CD8-positive, alpha-beta memory T cell (primary cell): ENCODE data around the gene CDC42EP2. TPM values are rescaled to one million over a fixed set of nuclear protein-coding genes. Genes with fewer than 3 reads are reported as not detected.
A peak's percentile ranks its signal among the peaks of the same experiment; 100 is the strongest.
"Not testable (repeated sequence)": the region's sequence is repeated elsewhere in the genome, so short reads cannot be mapped to it uniquely, and the experiment has no call there.

ENCODE experiments used
- CTCF ChIA-PET: fragments of 350-600 bp; sonication (Branson Sonifier 250); formaldehyde crosslinking; loops from one replicate; lab custom pipeline; 2021; ENCODE audit warnings: antibody characterized with exemption; lab: Charles Lee
- POLR2A ChIA-PET: fragments of 350-600 bp; sonication (Branson Sonifier 250); formaldehyde crosslinking; loops from one replicate; lab custom pipeline; 2021; ENCODE audit warnings: antibody characterized with exemption; lab: Charles Lee
- DNase-seq, 5 donors: peaks; one replicate each; pipeline versions ENCODE4 v3.0.0 to v3.0.0-alpha.2; 2020 to 2022; ENCODE audit warnings: mixed read lengths in 1 of 5
- H3K27ac ChIP-seq: one replicate; pipeline ENCODE4 v1.7.0; 2013; ENCODE audit warnings: low read depth, mild to moderate bottlenecking, low read length, moderate library complexity
- H3K27me3 ChIP-seq: 2 replicates; pipeline ENCODE4 v1.7.0; 2013; ENCODE audit warnings: low read length, mild to moderate bottlenecking; ENCODE audit not compliant: insufficient read depth, poor library complexity, severe bottlenecking
- H3K36me3 ChIP-seq: 2 replicates; pipeline ENCODE4 v1.7.0; 2013; ENCODE audit warnings: mild to moderate bottlenecking, low read length, moderate library complexity; ENCODE audit not compliant: insufficient read depth
- H3K4me1 ChIP-seq: 2 replicates; pipeline ENCODE4 v1.7.0; 2013; ENCODE audit warnings: mild to moderate bottlenecking, low read length, moderate library complexity; ENCODE audit not compliant: insufficient read depth
- H3K4me3 ChIP-seq: 2 replicates; pipeline ENCODE4 v1.7.0; 2013; ENCODE audit warnings: mild to moderate bottlenecking, low read length
- H3K9me3 ChIP-seq: 2 replicates; pipeline ENCODE4 v1.7.0; 2013; ENCODE audit warnings: mild to moderate bottlenecking, low read length
- H3K27ac Mint-ChIP-seq, 8 donors: one replicate each; pipeline ENCODE4 v1.8.0; 2020 to 2021; ENCODE audit warnings: mixed read lengths in 8 of 8, mild to moderate bottlenecking in 6 of 8, inconsistent platforms in 3 of 8, moderate library complexity in 3 of 8
- H3K27me3 Mint-ChIP-seq, 2 donors: one replicate each; pipeline ENCODE4 v1.8.0; 2020 to 2021; ENCODE audit warnings: mixed read lengths in 2 of 2, mild to moderate bottlenecking in 1 of 2, moderate library complexity in 1 of 2
- H3K36me3 Mint-ChIP-seq, 3 donors: one replicate each; pipeline ENCODE4 v1.8.0; 2020 to 2021; ENCODE audit warnings: mixed read lengths in 3 of 3, inconsistent platforms in 1 of 3, mild to moderate bottlenecking in 1 of 3
- H3K4me1 Mint-ChIP-seq, 3 donors: one replicate each; pipeline ENCODE4 v1.8.0; 2020 to 2021; ENCODE audit warnings: mixed read lengths in 3 of 3, inconsistent platforms in 1 of 3, mild to moderate bottlenecking in 1 of 3
- H3K4me3 Mint-ChIP-seq, 7 donors: one replicate each; pipeline ENCODE4 v1.8.0; 2020 to 2021; ENCODE audit warnings: mixed read lengths in 7 of 7, mild to moderate bottlenecking in 6 of 7, moderate library complexity in 4 of 7, inconsistent platforms in 2 of 7
- H3K9me3 Mint-ChIP-seq, 5 donors: one replicate each; pipeline ENCODE4 v1.8.0; 2020 to 2022; ENCODE audit warnings: mixed read lengths in 5 of 5, mild to moderate bottlenecking in 3 of 5, moderate library complexity in 2 of 5, inconsistent platforms in 1 of 5
- polyA plus RNA-seq: library from polyadenylated mRNA; unstranded; fragments of 300-500 nt; fragmentation: Illumina TruSeq; gene quantifications from one replicate; pipeline ENCODE4 v1.2.3, GENCODE V29; 2021
- total RNA-seq, 2 experiments: library from RNA; stranded (reverse); gene quantifications; one replicate each; pipeline ENCODE4 v1.2.3, GENCODE V29; 2021

CDC42EP2 gene
- total and polyA plus RNA-seq, 3 experiments from 2014 or later: 0.62 to 1.0 TPM; not detected in 1

- H3K27me3 ChIP-seq: no peaks in the 10 kb centered on the region
- DNase-seq: no peak
- H3K4me3 ChIP-seq: no peak overlapping the region
- Mint-ChIP-seq H3K27me3 (peaks cover 8 to 13% of the 10 kb centered on the region in 2 donors), H3K4me3 (no peak overlapping the region), H3K9me3 (no peaks in the 10 kb centered on the region), H3K4me1 (peaks cover 5 to 7% (median 6%) of the 10 kb centered on the region in 3 donors), H3K27ac (no peak overlapping the region), H3K36me3 (peaks cover 0 to 4% (median 0%) of the 10 kb centered on the region in 3 donors)
- no peaks in the 10 kb centered on the region for H3K36me3 ChIP-seq
- ChIA-PET POLR2A (no interaction called here), CTCF (interaction anchor here (2.0 kb wide), 1 partner anchor 10 kb away, joined by 14 read pairs; the partner anchor contains the start of gene CDC42EP2)
- no peaks in the 10 kb centered on the region for H3K9me3 ChIP-seq
- H3K4me1 ChIP-seq: no peaks in the 10 kb centered on the region
- no peak overlapping the region for H3K27ac ChIP-seq
Observed at GRCh38 chr11:65325435-65325834, 10.8 kb downstream of the CDC42EP2 start.

DNA sequence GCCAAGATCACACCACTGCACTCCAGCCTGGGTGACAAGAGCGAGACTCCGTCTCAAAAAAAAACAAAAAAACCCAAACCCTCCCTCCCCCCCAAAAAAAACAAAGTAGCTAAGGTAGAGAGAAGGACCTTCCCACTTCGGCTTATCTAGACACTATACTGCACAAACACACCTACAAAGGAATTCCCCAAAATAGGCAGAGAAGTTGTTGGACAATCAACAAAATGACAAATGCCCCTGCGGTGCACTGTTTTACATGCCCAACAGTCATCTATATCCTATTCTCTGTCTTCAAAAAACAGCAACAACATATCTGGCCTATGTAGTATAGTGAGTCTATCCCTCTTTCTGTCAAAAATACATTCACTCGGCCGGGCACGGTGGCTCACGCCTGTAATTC lies 12.4 kb downstream of the CDC42EP2 start:
- Histone ChIP-seq H3K9me3 (no peaks in the 10 kb centered on the region), H3K36me3 (no peaks in the 10 kb centered on the region), H3K4me1 (no peaks in the 10 kb centered on the region), H3K27ac (no peak overlapping the region), H3K27me3 (no peaks in the 10 kb centered on the region), H3K4me3 (no peak overlapping the region)
- Mint-ChIP-seq H3K36me3 (peaks cover 0 to 4% (median 0%) of the 10 kb centered on the region in 3 donors), H3K4me1 (peaks cover 5 to 7% (median 6%) of the 10 kb centered on the region in 3 donors), H3K9me3 (no peaks in the 10 kb centered on the region), H3K4me3 (no peak overlapping the region), H3K27me3 (peaks cover 6 to 13% of the 10 kb centered on the region in 2 donors), H3K27ac (no peak overlapping the region)
- ChIA-PET CTCF (interaction anchor here (11.2 kb wide), 1 partner anchor 12 kb away, joined by 161 read pairs; the partner anchor contains the start of gene CDC42EP2), POLR2A (no interaction called here)
- DNase-seq: no peak

DNA sequence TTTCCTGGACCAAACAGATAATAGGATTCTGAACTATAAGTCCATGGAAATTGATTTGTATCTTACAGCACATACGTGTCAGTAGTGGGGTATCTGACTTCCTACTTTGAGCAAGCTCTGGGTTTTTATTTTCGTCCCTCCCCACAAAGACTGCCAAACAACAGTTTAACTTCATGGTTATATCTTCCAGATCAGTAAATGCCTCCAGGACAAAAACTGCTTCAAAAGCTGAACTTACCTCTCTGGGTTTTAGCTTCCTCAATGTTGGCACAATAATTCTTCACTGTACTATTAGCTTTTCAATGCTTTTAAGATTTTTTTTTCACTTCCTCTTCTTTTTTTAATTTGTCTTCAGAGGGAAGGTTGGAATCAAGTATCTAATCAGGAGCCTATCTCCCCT lies 14.8 kb downstream of the CDC42EP2 start:
- CTCF ChIA-PET: interaction anchor here (0.7 to 11.2 kb wide), 29 partner anchors 9 to 219 kb away, joined by 3 to 161 read pairs (median 4); partner anchors contain the start of genes CAPN1 and CDC42EP2
- DNase-seq: no peak
- Histone ChIP-seq H3K4me3 (no peak overlapping the region), H3K27ac (no peak overlapping the region), H3K9me3 (no peaks in the 10 kb centered on the region), H3K36me3 (no peaks in the 10 kb centered on the region), H3K27me3 (no peaks in the 10 kb centered on the region), H3K4me1 (peaks cover 3% of the 10 kb centered on the region)
- H3K4me3 Mint-ChIP-seq: peak overlapping the region in 1 of 7 donors; percentile 27
- POLR2A ChIA-PET: interaction anchor here (0.6 to 0.7 kb wide), 3 partner anchors 14 to 182 kb away, joined by 3 to 6 read pairs (median 4); no protein-coding TSS in a partner anchor
- no peaks in the 10 kb centered on the region for H3K9me3 Mint-ChIP-seq
- H3K27ac Mint-ChIP-seq: peak overlapping the region in 3 of 8 donors; percentile 33 to 92 (median 52)
- peaks cover 12 to 15% (median 13%) of the 10 kb centered on the region in 3 donors for H3K4me1 Mint-ChIP-seq
- H3K36me3 Mint-ChIP-seq: peaks cover 0 to 6% (median 4%) of the 10 kb centered on the region in 3 donors
- H3K27me3 Mint-ChIP-seq: peaks cover 0 to 8% of the 10 kb centered on the region in 2 donors

- Mint-ChIP-seq H3K36me3 (peaks cover 0 to 10% (median 4%) of the 10 kb centered on the region in 3 donors), H3K27me3 (peaks cover 0 to 8% of the 10 kb centered on the region in 2 donors), H3K4me1 (peaks cover 17 to 20% (median 18%) of the 10 kb centered on the region in 3 donors), H3K9me3 (no peaks in the 10 kb centered on the region), H3K4me3 (peak overlapping the region in 2 of 7 donors; percentile 27 to 76), H3K27ac (peak overlapping the region in 5 of 8 donors; percentile 33 to 92 (median 63))
- Histone ChIP-seq H3K36me3 (no peaks in the 10 kb centered on the region), H3K9me3 (no peaks in the 10 kb centered on the region), H3K4me3 (no peak overlapping the region), H3K27me3 (no peaks in the 10 kb centered on the region), H3K4me1 (peaks cover 8% of the 10 kb centered on the region), H3K27ac (no peak overlapping the region)
- ChIA-PET CTCF (interaction anchor here (0.7 to 11.2 kb wide), 29 partner anchors 9 to 219 kb away, joined by 3 to 161 read pairs (median 4); partner anchors contain the start of genes CAPN1 and CDC42EP2), POLR2A (interaction anchor here (0.6 to 0.7 kb wide), 3 partner anchors 15 to 182 kb away, joined by 3 to 6 read pairs (median 4); no protein-coding TSS in a partner anchor)
- DNase-seq: peak; percentile 60 to 85 (median 76)
Observed at GRCh38 chr11:65329944-65330403, 15.3 kb downstream of the CDC42EP2 start.

DNA sequence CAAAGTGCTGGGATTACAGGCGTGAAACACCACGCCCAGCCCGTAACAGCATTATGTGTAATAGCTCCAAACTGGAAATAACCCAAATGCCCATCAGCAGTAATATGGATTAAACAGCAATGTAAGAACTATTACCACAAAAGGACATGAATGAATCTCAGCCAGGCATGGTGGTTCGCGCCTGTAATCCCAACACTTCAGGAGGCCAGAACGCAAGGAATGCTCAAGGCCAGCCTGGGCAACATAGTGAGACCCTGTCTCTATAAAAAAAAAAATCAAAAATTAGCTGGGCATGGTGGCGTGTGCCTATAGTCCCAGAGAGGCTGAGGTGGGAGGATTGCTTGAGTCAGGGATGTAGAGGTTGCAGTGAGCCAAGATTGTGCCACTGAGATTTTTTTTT lies 15.9 kb downstream of the CDC42EP2 start:
- H3K27ac Mint-ChIP-seq: no peak overlapping the region
- Histone ChIP-seq H3K36me3 (no peaks in the 10 kb centered on the region), H3K9me3 (no peaks in the 10 kb centered on the region), H3K27ac (no peak overlapping the region), H3K4me1 (peaks cover 14% of the 10 kb centered on the region), H3K4me3 (no peak overlapping the region), H3K27me3 (no peaks in the 10 kb centered on the region)
- ChIA-PET CTCF (interaction anchor here (0.6 to 11.2 kb wide), 22 partner anchors 9 to 720 kb away, joined by 3 to 161 read pairs (median 4); partner anchors contain the start of genes CAPN1 and CDC42EP2), POLR2A (no interaction called here)
- H3K36me3 Mint-ChIP-seq: peaks cover 0 to 14% (median 1%) of the 10 kb centered on the region in 3 donors
- no peak for DNase-seq
- H3K4me3 Mint-ChIP-seq: no peak overlapping the region
- H3K9me3 Mint-ChIP-seq: no peaks in the 10 kb centered on the region
- H3K27me3 Mint-ChIP-seq: peaks cover 0 to 5% of the 10 kb centered on the region in 2 donors
- peaks cover 23 to 26% (median 23%) of the 10 kb centered on the region in 3 donors for H3K4me1 Mint-ChIP-seq

- H3K36me3 Mint-ChIP-seq: peaks cover 0 to 17% (median 0%) of the 10 kb centered on the region in 3 donors
- H3K4me1 ChIP-seq: peaks cover 17% of the 10 kb centered on the region
- H3K4me3 Mint-ChIP-seq: peak overlapping the region in 1 of 7 donors; percentile 32
- ChIA-PET POLR2A (interaction anchor here (1.0 to 1.4 kb wide), 5 partner anchors 16 to 221 kb away, joined by 3 to 5 read pairs (median 4); partner anchors contain the start of genes TIGD3, TM7SF2 and ZNHIT2), CTCF (interaction anchor here (0.9 to 11.2 kb wide), 8 partner anchors 10 to 527 kb away, joined by 3 to 161 read pairs (median 3); partner anchors contain the start of genes CDC42EP2, MUS81 and POLA2)
- not testable (repeated sequence) for H3K27ac Mint-ChIP-seq, H3K27ac ChIP-seq, H3K9me3 Mint-ChIP-seq, H3K9me3 ChIP-seq, H3K4me3 ChIP-seq, H3K27me3 Mint-ChIP-seq, DNase-seq, H3K27me3 ChIP-seq, H3K36me3 ChIP-seq
- H3K4me1 Mint-ChIP-seq: peaks cover 24 to 35% (median 29%) of the 10 kb centered on the region in 3 donors
Observed at GRCh38 chr11:65332591-65332990, 17.9 kb downstream of the CDC42EP2 start.

DNA sequence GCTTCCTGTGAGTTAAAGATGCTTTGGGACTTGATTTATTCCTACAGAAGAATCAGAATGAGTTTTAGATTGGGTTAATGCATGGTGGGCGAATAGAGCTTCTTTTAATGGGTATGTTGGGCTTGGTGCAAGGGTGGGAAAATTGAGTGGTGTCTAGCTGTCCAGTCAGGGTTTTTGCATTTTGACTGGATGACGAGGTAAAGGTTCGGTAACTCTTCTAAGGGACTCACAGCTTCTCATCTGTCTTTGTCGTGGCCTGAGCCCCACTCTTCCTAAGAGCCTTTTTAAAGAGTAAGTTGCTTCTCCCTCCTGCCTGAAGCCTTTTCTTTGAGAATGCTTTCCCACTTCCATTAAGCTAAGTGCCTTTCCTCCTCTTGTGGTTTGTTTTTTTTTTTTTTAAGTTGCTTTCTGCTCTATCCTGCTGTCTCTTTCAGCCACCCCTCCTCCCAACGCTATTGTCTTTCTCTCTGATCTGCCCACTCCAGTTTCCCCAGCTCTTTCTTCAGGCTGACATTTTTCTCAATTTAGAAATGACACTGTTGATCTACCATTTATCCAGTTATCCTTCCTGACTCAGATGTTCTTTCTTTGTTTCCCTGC lies 20.1 kb downstream of the CDC42EP2 start:
- H3K4me1 Mint-ChIP-seq: peaks cover 36 to 50% (median 45%) of the 10 kb centered on the region in 3 donors
- peak overlapping the region; percentile 92 to 100 (median 97) for H3K4me3 Mint-ChIP-seq
- no peaks in the 10 kb centered on the region for H3K9me3 Mint-ChIP-seq
- ChIA-PET POLR2A (interaction anchor here (0.6 to 1.7 kb wide), 4 partner anchors 163 to 944 kb away, joined by 3 to 7 read pairs (median 4); no protein-coding TSS in a partner anchor), CTCF (interaction anchor here (0.7 to 11.2 kb wide), 7 partner anchors 11 to 176 kb away, joined by 3 to 161 read pairs (median 3); partner anchors contain the start of gene CDC42EP2)
- H3K27ac Mint-ChIP-seq: peak overlapping the region; percentile 27 to 95 (median 87)
- Histone ChIP-seq H3K27ac (peak overlapping the region; percentile 77), H3K4me1 (peaks cover 17% of the 10 kb centered on the region), H3K4me3 (peak overlapping the region; percentile 92), H3K9me3 (no peaks in the 10 kb centered on the region), H3K36me3 (no peaks in the 10 kb centered on the region), H3K27me3 (no peaks in the 10 kb centered on the region)
- DNase-seq: no peak
- peaks cover 0 to 34% (median 2%) of the 10 kb centered on the region in 3 donors for H3K36me3 Mint-ChIP-seq
- no peaks in the 10 kb centered on the region for H3K27me3 Mint-ChIP-seq
